Ovary (tissue), 9 donors: ENCODE results near the gene SGMS2. TPM values are rescaled to one million over a fixed set of nuclear protein-coding genes. Genes with fewer than 3 reads are reported as not detected.
A peak's percentile ranks its signal among the peaks of the same experiment; 100 is the strongest.
"Not testable (repeated sequence)": the region's sequence is repeated elsewhere in the genome, so short reads cannot be mapped to it uniquely, and the experiment has no call there.

Experiments used
- DNase-seq, 5 donors: peaks; one replicate each; pipeline ENCODE4 v3.0.0-alpha.2; 2019 to 2020
- H3K27ac ChIP-seq, 2 donors: fragments of 200-600 bp; one replicate each; pipeline versions ENCODE4 v1.5.1 to v1.8.0; 2019 to 2022
- H3K27me3 ChIP-seq: fragments of 200-600 bp; one replicate; pipeline ENCODE4 v1.8.0; 2022
- H3K36me3 ChIP-seq: fragments of 200-600 bp; sonication (generic); one replicate; pipeline ENCODE4 v1.5.1; 2019
- H3K4me1 ChIP-seq: one replicate; pipeline ENCODE4 v1.8.1; 2013; ENCODE audit warnings: mild to moderate bottlenecking, moderate library complexity; ENCODE audit not compliant: insufficient read depth
- H3K4me3 ChIP-seq: fragments of 200-600 bp; sonication (generic); one replicate; pipeline ENCODE4 v1.5.1; 2017
- H3K9me3 ChIP-seq, 2 donors: fragments of 200-600 bp in 1 of 2; sonication (generic) in 1 of 2; one replicate each; pipeline versions ENCODE4 v1.5.1 to v1.8.1; 2013 to 2019; ENCODE audit warnings: mild to moderate bottlenecking in 1 of 2, moderate library complexity in 1 of 2
- CTCF ChIP-seq, 3 donors: fragments of 450-650 bp in 2 of 3; fragments of 200-600 bp in 1 of 3; IDR thresholded peaks; one replicate each; pipeline versions ENCODE4 v1.5.1 to v1.8.0; 2016 to 2022; ENCODE audit warnings: antibody characterized with exemption in 3 of 3, mild to moderate bottlenecking in 1 of 3
- EP300 ChIP-seq: sonication (generic); formaldehyde crosslinking; IDR thresholded peaks from one replicate; pipeline ENCODE4 v1.6.1; 2017; ENCODE audit warnings: antibody characterized with exemption
- POLR2A ChIP-seq: fragments of 450-650 bp; IDR thresholded peaks from one replicate; pipeline ENCODE4 v1.6.1; 2017; ENCODE audit warnings: antibody characterized with exemption, mild to moderate bottlenecking, moderate library complexity
- WGBS, 3 donors: extraction: QIAGEN DNeasy Blood & Tissue Kit in 1 of 3; methylation state at CpG; one replicate each; pipeline versions ENCODE4 v1.1.5 to v1.1.7; 2013 to 2017; 5-methylcytosine and 5-hydroxymethylcytosine counted together
- intact Hi-C, 4 donors: fragments of 100-400 bp; cut with DNase I; formaldehyde crosslinking; loops; one replicate each; pipeline versions ENCODE4 v1.11.0 to v1.15.1; 2022 to 2023
- polyA plus RNA-seq, 2 donors: library from polyadenylated mRNA; stranded (reverse); fragments of 200-250 nt in 1 of 2; fragments of 350-450 nt in 1 of 2; fragmentation: Illumina TruSeq in 1 of 2; extraction: RNeasy Lipid Tissue Mini Kit (QIAGEN cat#74804) in 1 of 2; gene quantifications; one replicate each; pipeline ENCODE4 v1.2.3, GENCODE V29; 2013 to 2014
- total RNA-seq, 7 donors: library from RNA; depleted of rRNA in 2 of 7; stranded (reverse); fragments of >200 nt in 2 of 7; fragmentation: NEBNext Ultra II Directional in 3 of 7; extraction: Animal tissue kit (Norgen Biotek cat#: 25700) in 3 of 7; gene quantifications; one replicate each; pipeline versions ENCODE4 v1.1.0 to v1.2.4, GENCODE V29; 2016 to 2023
- donor health status: DM: no; HTN: no; CAD: no; lungs with moderate emphysema.
- donor health status: DM: no; HTN: no; CAD: no.
- donor health status: Bipolar disorder and iron deficiency.
- donor health status: DM: yes; HTN: yes; CAD: no.
- donor health status: DM: no; HTN: no; CAD: no.
- donor health status: DM: yes; HTN: yes; CAD: no.

The SGMS2 gene
- total and polyA plus RNA-seq, 9 donors, result 1.2 to 156 (median 6.9) TPM

- TF ChIP-seq POLR2A (no peak), EP300 (no peak)
- intact Hi-C loops, result no loop called here
- WGBS, 3 donors, result 87 to 88% (median 87%) methylated on average over 4 of the region's 4 CpGs
Measured at GRCh38 chr4:107922486-107923473, 98.0 kb downstream of the SGMS2 start.

DNA sequence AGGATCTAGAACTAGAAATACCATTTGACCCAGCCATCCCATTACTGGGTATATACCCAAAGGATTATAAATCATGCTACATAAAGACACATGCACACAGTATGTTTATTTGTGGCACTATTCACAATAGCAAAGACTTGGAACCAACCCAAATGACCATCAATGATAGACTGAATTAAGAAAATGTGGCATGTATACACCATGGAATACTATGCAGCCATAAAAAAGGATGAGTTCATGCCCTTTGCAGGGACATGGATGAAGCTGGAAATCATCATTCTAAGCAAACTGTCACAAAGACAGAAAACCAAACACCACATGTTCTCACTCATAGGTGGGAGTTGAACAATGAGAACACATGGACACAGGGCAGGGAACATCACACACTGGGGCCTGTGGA is 101.0 kb downstream of the SGMS2 start:
- H3K4me3 ChIP-seq, H3K9me3 ChIP-seq, H3K27me3 ChIP-seq, DNase-seq, H3K27ac ChIP-seq, H3K4me1 ChIP-seq, H3K36me3 ChIP-seq, intact Hi-C loops: not testable (repeated sequence)

More at GRCh38 chr4:107922486-107923473, 98.0 kb downstream of the SGMS2 start:
- no peaks in the 10 kb centered on the region for H3K27me3 ChIP-seq
- H3K4me1 ChIP-seq, result no peaks in the 10 kb centered on the region
- H3K4me3 ChIP-seq, result no peak overlapping the region
- DNase-seq, result no peak
- no peaks in the 10 kb centered on the region for H3K9me3 ChIP-seq
- H3K36me3 ChIP-seq, result no peaks in the 10 kb centered on the region
- no peak overlapping the region for H3K27ac ChIP-seq

DNA sequence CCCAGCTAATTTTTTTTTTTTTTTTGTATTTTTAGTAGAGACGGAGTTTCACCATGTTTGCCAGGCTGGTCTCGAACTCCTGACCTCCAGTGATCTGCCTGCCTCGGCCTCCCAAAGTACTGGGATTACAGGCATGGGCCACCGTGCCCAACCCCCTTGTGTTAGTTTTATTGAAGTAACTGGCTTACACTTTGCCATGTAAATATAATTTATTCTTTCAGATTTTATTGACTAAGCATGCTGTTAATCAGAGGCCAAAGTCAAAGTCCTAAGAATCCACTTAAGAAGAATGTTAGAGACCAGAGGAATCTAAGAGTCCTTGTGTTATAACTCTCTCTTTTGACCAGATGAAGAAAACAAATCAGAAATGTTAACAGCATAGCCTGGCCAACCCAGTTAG is 102.1 kb downstream of the SGMS2 start:
- H3K36me3 ChIP-seq, H3K4me3 ChIP-seq, H3K27me3 ChIP-seq, H3K4me1 ChIP-seq, H3K9me3 ChIP-seq, H3K27ac ChIP-seq, intact Hi-C loops, DNase-seq: not testable (repeated sequence)
- WGBS, 3 donors, result 84 to 92% (median 91%) methylated on average over 4 of the region's 4 CpGs

GRCh38 chr4:107930821-107931774 is 106.4 kb downstream of the SGMS2 start, which contains the start of gene CYP2U1:
Gene CYP2U1, plus strand, starts transcription at chr4:107931549. Its CDS starts 95 bp downstream, at chr4:107931644.
- Histone ChIP-seq H3K27ac (peak within 1 kb of the TSS; percentile 65 to 71), H3K36me3 (no peaks in the 10 kb centered on the region), H3K4me3 (peak within 1 kb of the TSS; percentile 82), H3K4me1 (peaks cover 6% of the 10 kb centered on the region), H3K27me3 (no peaks in the 10 kb centered on the region), H3K9me3 (no peaks in the 10 kb centered on the region)
- peak; percentile 81 to 86 (median 84) for DNase-seq
- intact Hi-C loops, result loop anchor here in 2 of 4 donors (5.0 kb wide), 2 partner anchors 51 to 56 kb away; partner anchors contain the start of gene HADH (in 1 of the 2)
- WGBS, 3 donors, result 0 to 3% (median 1%) methylated on average over 36 to 78 of the region's 78 CpGs
- TF ChIP-seq EP300, result no peak
- TF ChIP-seq POLR2A, result peak; percentile 43
- TF ChIP-seq CTCF (IDR thresholded peaks at IDR 0.05), result peak in 2 of 3 donors; percentile 24 to 33

GRCh38 chr4:107931775-107932321 is 107.1 kb downstream of the SGMS2 start:
- DNase-seq, result peak in 1 of 5 donors; percentile 20
- Histone ChIP-seq H3K9me3 (no peaks in the 10 kb centered on the region), H3K27ac (peak overlapping the region; percentile 65 to 71), H3K36me3 (no peaks in the 10 kb centered on the region), H3K4me3 (peak overlapping the region; percentile 82), H3K4me1 (peaks cover 6% of the 10 kb centered on the region), H3K27me3 (no peaks in the 10 kb centered on the region)
- WGBS, 3 donors, result 2 to 4% (median 4%) methylated on average over 26 to 45 of the region's 45 CpGs
- TF ChIP-seq POLR2A (no peak), CTCF (IDR thresholded peaks at IDR 0.05) (peak in 1 of 3 donors; percentile 9)
- intact Hi-C loops, result loop anchor here in 2 of 4 donors (5.0 kb wide), 2 partner anchors 50 to 55 kb away; partner anchors contain the start of gene HADH (in 1 of the 2)
